Measurements from ENCODE around the gene GFRA1.

DNA sequence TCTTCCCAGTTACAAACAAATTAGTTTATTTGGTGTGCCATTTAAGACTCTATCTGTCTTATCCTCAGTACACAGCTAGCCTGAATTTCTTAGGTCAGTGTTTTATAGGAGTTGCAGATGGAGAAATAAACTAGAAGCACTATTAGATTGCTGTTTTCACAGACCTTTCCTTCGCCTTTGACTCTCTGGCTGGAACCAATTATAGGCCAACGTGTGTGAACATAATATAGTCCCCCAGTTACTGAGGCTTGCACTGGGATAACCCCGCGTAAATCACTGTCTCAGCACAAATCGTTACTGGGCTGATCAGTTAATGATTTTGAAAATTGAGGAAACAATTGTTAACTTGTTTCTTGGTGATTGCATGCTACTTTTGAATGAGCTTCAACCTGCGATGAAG, 233.4 kb downstream of the GFRA1 start:
- TF ChIP-seq GATA3 (IDR thresholded peaks at IDR 0.05; ENCODE audit: low read depth, low read length) (no peak), GATA2 (IDR thresholded peaks at IDR 0.05; ENCODE audit: low read depth, low read length) (no peak)
